SK-N-MC (cell line): ENCODE data around the gene CHD9.

Experiments
- EZH2 ChIP-seq: fragments of 200-600 bp; sonication (generic); IDR thresholded peaks from one replicate; pipeline ENCODE4 v1.6.1; 2017; ENCODE audit warnings: antibody characterized with exemption
- FOXP2 ChIP-seq: optimal IDR thresholded peaks from 2 replicates; pipeline ENCODE3; 2011; ENCODE audit warnings: mild to moderate bottlenecking, moderate library complexity; ENCODE audit not compliant: insufficient read depth; ENCODE audit errors: extremely low read length, control extremely low read depth
- POLR2AphosphoS5 ChIP-seq: IDR thresholded peaks from 2 replicates; pipeline ENCODE4 v1.6.1; 2012; ENCODE audit warnings: mild to moderate bottlenecking, low read depth, low read length, borderline replicate concordance

DNA sequence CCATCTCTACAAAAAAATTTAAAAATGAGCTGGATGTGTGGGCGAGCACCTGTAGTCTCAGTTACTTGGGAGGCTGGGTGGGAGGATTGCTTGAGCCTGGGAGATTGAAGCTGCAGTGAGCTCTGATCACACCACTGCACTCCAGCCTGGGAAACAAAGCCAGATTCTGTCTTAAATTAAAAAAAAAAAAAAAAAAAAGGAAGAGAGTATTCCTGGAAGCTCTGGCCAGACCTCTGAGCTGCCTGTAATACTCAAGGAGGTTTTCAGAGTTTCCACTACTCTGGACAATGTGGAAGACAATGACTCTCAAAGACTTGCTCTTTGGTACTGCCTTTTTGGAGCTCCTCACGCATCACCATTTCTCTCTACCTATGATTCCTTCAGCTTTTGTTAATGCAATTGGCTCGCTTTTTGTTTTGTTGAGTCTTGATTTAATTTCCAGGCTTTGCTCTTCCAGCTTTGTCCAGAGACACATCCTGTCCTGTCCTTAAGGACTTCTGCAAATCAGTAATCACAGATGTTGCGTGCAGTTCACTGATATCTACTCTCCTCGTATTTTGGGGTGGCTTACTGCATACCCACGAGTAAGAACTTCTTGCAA, 10.8 kb downstream of the CHD9 start:
- TF ChIP-seq POLR2AphosphoS5, result no peak
- no peak for TF ChIP-seq EZH2
- no peak for TF ChIP-seq FOXP2
